NCI-H748 (cell line): ENCODE results near the gene KPNB1.
"Not testable (repeated sequence)": the region's sequence is repeated elsewhere in the genome, so short reads cannot be mapped to it uniquely, and the experiment has no call there.

ENCODE experiments used
- DNase-seq: peaks from one replicate; lab custom pipeline; 2025; ENCODE audit not compliant: unreplicated experiment; lab: John Stamatoyannopoulos, UW

Gene KPNB1

DNA sequence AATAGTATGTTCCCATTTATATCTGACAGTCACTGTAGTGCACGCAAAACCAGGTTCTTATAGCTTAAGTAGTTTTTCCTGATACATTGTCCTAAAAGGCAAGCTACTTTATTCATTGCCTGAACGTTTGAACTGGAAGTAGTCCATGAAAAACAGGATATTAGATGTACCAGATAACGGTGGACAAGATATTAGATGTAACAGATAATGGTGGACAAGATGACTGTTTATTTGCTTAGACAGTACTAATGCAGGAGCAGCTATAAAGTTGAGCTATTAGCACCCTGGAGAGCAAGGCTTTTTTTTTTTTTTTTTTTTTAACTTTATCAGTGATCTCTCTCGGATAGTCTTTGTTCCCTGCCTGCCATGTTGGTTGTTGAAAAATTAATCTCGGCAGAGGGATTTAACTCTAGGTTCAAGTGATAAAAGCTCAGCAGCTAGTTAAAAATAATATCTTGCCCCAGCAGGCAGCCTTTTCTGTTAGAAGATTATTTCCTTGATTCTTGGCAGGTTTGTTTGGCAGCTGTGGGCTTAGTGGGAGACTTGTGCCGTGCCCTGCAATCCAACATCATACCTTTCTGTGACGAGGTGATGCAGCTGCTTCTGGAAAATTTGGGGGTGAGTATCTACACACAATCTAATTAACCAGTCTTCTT is 26.9 kb downstream of the KPNB1 start:
- no peak for DNase-seq

DNA sequence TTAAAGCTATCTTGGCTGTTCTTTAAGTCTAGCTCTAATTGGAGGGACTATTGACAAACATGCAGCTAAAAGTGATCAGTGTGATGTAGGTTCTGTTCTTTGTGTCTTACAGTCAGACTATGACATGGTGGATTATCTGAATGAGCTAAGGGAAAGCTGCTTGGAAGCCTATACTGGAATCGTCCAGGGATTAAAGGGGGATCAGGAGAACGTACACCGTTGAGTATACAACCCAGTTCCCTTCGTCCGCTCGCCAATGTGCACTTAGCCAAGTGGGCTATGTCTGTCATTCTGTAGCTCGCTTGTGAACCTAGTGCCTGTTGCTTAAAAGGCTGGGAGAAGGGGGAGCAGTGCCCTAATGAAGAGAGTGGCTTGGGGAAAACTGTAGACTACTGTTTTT is 28.5 kb downstream of the KPNB1 start:
- no peak for DNase-seq

DNA sequence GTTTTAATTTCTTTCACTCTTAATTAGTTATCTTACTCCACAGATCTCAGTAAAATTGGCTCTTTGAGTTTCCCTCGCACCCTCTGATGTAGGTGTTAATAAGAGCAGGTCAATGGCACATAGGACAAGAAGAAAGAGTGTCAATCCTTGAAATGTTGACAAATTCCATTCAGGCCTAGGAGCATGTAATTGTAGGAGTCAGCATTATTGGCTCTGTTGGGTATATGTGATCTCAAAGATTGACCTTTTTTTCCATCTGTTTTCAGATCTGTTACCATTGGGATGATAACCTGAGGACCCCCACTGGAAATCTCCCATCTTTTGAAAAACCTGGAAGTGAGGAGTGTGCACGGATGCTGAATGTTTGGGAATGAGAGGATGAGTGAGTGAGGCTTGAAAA is 32.4 kb downstream of the KPNB1 start:
- DNase-seq: no peak

DNA sequence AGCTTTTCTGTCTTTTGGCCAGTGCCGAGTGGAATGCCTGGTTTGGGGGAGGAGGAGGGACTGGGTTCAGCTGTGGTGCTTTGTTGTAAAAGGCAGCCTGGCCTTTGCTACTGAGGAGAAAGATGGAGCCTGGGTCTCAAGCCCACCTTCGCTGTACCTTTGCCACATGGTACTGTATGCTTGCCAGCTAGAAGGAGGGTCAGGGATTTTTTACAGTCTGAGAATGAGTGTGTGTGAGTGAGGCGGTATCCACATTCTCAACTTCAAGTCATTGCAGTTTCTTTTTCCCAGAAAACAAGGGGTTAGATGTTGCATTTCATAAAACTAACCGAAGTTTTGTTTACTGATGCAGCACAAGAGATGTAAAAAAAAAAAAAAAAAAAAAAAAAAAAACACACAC is 33.0 kb downstream of the KPNB1 start:
- not testable (repeated sequence) for DNase-seq

DNA sequence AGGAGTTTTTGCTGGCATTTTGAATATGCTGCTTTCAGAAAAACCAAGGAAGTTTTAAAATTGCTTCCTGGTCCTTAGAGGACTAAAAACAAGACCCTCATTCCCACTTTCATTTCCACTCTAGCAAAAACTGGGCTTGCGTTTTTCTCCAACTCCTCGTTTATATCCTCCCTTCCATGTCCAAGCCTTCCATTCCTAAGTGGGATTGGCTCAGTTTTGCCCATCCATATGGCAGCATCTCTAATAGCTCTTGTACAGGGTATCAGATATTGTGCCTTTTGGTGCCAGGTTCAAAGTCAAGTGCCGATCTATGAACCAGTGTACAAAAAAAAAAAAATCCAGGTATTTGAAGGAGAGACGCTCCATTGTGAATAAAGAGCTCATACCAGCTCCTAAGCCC is 34.3 kb downstream of the KPNB1 start:
- no peak for DNase-seq

DNA sequence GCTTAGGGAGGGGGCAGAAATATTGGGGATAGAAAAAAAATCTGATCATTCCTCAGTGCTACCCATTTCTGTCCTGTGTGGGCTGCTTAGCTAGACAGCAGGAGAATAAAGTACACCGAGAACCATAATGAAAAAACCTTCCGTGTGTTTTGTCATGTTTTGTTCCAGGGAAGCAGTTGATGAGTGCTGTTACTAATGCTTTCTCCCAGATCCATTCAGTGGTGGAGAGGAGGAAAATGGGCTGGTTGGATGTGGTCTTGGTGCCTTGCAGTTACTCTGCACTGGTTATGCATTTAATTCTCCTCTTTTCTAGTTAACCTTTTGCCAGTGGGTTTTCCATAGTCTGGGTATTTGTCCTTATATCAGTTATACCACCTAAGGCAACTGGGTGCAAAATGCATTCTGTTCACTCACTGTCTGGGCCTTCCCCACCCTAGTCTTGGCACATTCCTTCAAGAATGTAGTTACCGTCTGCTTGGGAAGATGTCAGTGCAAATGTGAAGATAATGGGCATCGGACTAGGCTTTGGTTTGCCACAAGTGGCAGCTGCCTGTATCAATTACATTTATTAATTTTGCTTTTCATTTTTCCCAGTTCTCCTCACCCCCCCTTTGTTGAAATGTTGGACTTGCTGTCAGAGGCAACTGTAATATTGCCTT is 34.9 kb downstream of the KPNB1 start:
- no peak for DNase-seq

DNA sequence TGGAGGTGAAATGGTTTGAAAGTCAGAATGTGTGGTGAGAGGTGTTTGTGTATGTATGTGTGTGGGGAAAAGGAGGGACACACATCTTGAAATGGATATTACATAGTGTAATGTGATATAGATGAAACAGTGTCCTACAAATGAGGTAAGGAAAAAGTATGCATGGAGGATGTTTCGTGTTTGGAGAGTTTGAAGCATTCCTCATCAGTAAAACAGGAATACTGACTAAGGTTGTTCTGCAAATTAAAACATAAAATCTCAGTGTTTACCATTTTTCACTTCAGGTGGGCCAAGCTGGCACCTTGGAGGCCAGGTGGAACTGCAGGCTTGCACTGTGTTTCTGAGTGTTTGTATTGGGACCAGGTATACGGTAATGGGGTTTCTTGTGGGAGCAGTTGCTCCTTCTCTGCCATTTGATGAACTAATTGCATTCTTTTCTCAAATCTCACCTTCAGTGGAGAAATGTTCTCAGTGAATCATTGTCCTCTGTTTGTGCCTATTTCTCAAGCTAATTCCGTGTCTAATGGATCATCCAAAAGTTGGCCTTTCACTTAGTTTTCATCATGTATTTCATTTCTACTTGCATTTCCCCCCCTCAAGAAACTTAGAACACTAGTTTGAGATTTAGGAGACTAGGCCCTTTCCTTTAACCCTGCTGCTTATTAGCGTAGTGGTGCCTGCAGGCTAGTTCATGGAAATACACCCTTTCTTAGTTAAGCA is 36.0 kb downstream of the KPNB1 start:
- DNase-seq: no peak

DNA sequence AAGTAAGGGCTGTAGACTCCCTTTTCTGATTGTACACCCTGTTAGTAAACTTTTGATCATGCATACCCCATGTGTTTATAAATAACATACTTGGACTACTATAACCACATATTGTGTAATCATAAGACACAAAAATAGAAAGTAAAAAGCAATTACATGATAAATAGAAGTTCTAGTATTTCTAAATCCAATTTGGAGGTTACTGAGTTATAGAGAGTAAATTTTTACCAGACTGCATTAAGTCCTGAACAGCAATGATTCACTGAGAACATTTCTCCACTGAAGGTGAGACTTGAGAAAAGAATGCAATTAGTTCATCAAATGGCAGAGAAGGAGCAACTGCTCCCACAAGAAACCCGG is 36.5 kb downstream of the KPNB1 start:
- no peak for DNase-seq

DNA sequence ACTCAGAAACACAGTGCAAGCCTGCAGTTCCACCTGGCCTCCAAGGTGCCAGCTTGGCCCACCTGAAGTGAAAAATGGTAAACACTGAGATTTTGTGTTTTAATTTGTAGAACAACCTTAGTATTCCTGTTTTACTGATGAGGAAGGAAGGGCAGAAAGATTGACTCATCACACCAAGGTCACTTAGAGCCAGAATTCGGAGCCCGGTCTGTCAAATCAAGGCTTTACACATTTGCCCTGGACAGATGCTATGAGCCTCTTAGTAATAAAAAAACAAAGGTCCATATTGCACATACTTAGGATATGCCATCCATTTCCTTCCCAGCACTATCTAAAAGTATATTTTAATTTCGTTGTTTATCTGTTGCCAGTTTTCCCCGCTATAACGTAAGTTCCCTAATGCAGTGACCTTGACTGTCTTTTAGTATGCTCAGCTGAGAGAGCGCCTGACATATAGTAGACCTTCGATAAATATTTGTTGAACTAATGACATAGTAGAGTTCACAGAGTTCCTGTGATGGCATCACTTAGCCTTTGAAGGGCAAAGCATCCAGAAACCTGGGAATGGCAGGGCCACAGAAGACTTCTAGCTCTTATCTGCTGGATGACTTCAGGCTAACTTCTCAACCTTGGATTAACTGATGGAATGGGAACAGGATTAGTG is 37.1 kb downstream of the KPNB1 start:
- no peak for DNase-seq

DNA sequence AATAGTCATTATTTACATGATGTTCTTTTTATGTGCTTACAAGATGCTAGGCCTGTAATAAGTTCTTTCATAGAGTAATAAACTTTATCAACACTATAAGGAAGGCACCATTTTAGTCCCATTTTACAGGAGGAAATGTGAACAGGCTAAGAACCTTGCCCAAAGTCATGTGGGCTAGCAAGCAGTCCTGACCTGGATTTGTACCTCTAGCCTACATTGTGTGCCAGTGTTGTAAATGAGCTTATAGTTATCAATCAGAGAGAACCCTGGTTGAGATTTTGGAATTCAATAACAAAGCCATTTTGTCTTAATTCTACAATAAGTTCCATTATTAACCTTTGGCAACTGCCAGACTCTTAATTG is 37.6 kb downstream of the KPNB1 start:
- no peak for DNase-seq

DNA sequence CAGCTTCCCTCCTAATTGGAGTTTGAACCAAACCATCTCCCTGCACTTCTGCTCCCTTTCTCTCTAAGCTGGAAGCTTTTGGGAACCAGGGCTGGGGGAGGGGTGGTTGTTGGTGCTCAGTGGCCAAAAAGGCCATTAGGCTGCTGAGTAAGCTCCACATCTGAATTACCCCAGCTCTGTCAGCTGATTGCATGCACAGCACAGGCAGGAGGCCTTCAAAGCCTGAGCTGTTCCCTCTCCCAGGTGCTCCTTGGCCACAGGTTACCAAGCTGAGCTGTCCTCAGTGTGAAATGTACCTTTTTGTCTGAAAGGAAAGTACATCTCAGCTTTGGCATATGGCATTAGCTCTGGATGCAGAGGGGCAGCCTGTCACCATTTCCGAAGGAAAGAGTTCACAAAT is 38.0 kb downstream of the KPNB1 start:
- no peak for DNase-seq

DNA sequence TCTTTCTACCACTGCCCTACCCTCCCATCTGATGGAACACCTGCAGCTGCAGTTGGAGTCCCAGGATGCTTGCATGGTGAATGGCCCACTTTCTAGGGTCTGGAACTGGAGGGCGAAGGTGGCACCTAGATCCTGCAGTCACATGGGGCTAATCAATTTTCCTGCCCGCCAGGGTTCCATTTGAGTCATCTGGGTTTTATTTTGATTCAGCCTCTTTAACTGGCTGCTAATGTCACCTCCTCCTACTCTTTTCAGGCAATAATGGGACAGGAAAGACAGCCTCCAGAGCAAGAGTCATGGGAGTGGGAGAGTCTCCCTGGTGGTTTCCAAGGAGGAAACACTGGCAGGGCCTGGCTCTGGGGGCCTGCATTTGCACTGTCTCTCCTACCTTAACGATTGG is 40.4 kb downstream of the KPNB1 start:
- no peak for DNase-seq

DNA sequence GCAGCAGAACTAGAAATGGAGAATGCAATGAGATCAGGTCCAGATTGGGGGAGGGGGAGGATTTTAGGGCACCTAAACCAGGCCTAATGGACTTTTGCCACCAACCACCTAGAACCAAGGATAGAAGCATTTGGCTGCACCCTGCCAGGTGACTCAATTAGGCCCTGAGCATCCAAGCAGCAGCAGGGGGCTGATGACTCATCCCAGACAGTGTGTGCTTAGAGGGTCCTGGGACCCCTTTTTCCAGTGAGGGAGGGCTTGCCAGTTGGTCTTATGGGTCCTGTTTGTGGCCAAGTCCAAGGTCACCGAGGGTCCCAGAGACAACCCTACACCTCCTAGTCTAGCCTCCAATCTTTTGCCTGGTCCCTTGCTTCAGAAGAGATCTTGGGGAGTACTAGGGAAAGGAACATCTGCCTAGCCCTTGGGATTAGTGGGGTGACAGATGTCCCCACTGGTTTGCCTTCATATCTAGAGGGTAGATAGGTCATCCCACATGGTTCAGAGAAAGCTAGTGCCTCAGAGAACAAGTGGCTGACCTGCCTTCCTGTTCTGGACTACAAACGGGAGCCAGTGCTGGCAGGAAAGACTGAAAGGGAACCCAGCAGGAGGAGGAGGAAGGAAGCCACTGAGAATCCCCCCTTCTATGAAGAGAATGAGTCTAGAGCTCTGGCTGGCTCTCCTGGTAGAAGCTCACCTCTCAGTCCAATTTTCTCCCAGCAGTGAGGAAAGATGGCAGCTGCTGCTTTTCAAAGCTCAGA is 42.6 kb downstream of the KPNB1 start:
- DNase-seq: no peak

DNA sequence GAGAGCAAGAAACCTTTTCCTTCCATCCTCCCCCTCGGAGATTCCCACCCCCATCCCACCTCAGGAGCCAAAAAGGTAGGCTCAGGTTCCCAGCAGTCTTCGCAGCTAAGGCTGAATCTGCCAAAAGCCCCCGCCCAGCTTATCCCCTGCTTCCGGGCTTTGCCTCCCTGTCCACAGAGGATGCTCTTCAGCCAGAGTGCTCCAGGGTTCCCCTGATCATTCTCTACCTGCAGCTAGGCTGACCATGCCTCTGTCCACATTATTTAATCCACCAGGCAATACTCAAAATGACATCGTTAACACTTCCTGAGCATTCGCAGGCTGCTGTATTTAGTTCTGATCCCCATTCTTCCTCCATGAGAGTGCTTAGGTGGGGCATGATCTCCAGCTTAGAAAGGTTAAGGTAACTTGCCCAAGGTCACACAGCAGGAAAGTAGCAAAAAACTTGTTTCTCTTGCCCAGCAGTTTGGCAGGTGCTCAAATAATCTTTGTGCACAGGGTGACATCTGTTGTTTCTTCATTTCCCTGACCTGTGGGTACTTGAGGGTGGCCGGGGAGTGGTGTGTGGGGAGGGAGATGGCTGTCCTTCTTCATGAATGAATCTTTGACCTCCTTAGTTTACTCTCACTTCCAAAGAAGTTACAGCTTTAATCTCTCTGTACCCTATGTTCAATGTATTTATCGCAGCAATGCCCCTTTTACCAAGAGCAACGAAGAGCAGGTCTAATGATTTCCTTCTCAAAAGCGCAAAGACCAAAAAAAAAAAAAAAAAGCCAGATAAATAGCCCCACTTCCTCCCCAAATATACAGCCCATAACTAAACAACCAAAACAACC is 43.4 kb downstream of the KPNB1 start:
- DNase-seq: peak; percentile 28

DNA sequence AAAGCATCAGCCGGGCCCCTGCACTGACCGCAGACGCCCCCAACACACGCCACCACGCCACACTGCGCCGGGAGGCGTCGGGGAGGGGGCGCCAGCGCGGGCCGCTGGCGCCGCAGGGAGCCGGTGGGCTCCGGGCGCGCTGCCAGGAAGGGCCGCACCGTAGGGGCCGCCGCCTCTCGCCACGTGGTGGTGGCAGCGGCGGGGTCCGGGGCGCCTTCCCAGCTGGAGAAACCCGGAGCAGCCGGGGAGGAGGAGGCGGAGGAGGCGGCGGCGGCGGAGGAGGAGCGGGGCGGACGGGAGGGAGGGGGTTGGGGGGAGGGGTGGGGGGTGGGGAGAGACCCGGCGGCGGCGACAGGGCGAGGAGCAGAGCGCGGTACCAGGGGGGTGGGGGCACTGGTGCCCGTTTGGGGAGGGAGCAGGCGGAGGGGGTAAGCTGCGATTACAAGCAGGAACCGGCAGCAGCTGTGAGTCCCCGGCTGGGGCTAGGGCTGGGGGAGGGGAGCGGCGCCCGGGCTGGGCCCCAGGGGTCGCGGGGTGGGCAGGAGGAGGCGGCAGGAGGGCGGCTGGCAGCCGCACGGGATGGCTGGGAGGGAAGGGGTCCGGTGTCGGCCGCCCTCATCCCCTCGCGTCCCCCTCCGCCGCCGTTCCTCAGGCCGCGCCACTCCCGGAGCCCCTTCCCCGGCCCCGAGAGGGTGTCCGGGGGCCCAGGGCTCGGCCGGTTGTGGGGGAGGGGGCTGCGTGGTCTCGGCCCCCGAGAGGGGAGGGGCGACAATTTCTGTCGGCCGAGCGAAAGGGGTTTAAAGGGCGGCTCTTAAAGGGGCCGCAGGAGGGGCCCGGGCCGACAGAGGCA is 44.2 kb downstream of the KPNB1 start, which contains the start of gene TBKBP1:
Gene TBKBP1, plus strand, starts transcription at position 431 of the 850 bp plus-strand sequence. CDS start 1,952 bp downstream, outside the sequence.
- peak; percentile 74 for DNase-seq

DNA sequence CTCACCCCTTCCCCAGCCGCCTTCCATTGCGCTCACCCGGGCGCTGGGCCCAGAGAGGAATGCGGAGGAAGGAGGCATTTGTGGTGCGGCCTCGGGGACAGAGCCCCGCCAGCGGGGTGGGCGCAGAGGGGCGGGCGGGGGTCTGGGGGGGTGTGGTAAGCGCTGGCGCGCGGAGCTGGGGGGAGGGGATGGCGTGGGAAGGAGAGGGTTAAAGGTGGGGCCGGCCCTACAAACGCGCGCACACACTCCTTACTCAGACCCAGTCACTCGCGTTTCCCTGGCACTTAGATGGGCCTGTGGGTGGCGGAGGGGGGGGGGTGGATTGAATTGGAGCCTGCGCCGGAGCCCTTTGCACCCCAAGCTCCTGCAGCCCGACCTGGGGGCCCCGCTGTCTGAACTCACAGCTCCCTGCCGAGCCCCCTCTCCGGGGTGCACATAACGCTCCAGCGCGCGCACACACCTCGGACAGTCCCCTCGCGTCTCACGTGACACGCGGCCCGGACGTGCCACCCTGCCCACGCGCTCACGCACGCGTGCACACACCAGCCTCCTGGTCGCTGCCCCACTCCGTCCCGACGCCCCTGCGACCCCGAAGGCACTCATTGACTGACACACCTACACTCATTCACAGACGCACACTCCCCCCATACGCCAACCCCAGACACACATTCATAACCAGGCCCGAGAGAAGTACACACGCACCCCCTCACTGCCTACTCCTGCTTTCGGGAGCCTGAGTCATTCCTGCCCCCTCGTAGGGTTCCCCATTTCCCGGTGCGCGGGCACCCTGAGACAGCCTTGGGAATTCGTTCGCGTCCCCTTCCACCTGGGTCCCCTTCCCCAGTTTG is 45.1 kb downstream of the KPNB1 start:
- peak; percentile 55 for DNase-seq

DNA sequence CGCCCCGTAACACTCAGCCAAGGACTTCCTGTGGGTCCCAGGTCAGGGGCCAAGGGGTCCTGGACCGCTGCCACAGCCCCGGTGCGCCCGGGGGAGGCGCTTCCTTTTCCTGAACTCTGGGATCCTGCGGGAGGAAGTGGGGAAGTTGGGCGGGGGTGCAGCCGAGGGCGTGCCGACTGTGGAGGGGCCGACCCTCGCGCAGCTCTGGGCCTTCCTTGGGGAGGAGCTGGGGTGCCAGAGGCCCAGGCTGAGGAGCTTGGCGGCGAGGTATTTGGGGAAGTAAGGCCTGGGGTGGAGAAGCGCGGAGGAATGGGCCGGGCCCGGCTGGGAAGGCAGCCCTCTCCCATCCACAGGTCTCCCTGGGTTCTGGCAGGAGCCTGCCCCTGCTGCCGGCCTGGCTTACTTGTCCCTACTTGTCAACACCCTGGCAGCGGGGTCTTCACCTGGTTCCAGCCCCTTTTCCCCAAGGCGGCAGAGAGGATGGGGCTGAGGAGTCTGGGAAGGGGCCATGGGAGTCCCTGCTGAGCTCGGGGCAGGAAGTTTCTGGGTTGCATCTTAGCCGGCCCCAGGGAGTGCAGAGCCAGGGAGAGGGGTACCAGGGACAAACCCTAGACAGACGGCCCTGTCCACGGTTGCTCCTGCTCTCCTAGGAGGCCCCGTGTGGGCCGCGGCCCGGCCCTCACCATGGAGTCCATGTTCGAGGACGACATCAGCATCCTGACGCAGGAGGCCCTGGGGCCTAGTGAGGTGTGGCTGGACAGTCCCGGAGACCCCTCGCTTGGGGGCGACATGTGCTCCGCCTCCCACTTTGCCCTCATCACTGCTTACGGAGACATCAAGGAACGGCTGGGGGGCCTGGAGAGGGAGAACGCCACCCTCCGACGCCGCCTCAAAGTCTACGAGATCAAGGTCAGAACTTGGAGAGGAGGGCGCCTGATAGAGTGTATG is 46.0 kb downstream of the KPNB1 start:
- DNase-seq: no peak
